Measurements from ENCODE around the gene PPP6R2.

PPP6R2 gene

DNA sequence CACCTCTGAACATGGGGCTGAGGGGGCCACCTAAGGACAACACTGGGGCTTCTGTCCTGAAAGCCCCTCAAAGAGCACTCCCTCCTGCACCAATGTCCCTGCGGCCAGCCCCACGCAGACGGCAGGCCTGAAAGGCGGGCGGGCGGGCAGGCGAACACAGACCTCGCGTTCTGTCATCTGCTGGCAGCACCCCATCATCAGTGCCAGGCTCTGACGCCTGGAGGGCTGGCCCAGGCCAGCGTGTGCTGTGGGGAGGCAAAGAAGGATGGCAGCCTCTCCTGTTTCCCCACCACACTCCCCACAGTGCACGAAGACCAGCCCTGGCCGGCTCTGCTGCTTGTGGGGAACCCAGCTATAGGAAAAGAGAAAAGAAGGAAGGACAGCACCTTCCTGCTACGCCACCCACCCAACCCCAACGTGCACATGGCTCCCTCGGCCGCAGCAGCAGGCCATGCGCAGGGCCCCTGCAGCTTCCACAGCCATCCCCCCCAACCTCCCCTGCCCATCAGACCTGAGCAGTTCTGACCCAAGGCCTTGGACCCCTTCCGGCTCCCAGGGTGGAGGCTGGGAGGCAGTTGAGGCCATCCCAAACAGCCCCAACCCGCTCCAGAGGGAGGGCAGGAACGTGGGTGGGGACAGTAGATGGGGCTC lies 128.2 kb downstream of the PPP6R2 start:
- Histone ChIP-seq H3K4me3 (ENCODE audit: low read depth, low read length) (no peak overlapping the region), H3K27ac (ENCODE audit: extremely low read depth, low read depth, low read length) (no peak overlapping the region), H3K9me3 (ENCODE audit: control insufficient read depth, insufficient read depth, low read depth, low read length) (no peaks in the 10 kb centered on the region), H3K4me1 (ENCODE audit: control insufficient read depth, insufficient read depth, low read length) (peaks cover 27% of the 10 kb centered on the region), H3K36me3 (ENCODE audit: control insufficient read depth in 2 of 2, insufficient read depth in 1 of 2, low read length in 2 of 2) (peaks cover 4 to 61% of the 10 kb centered on the region in 2 experiments; a peak in 2 of 3 replicates)
- TF ChIP-seq ZNF394 (tag by site-specific recombination; IDR thresholded peaks at IDR 0.05; ENCODE audit: borderline replicate concordance) = no peak
- 0 out of 2 replicates have a peak, but pooled peaks have one; percentile 7 for TF ChIP-seq EGR2 (tag by site-specific recombination; IDR thresholded peaks at IDR 0.05; ENCODE audit: low read depth)
- TF ChIP-seq OSR2 (tag by site-specific recombination; IDR thresholded peaks at IDR 0.05) = no peak
- no peak for TF ChIP-seq ZSCAN23 (tag by site-specific recombination; IDR thresholded peaks at IDR 0.05)
- peak; percentile 21; the same call in 1 of the 2 replicates for TF ChIP-seq KLF1 (tag by site-specific recombination; IDR thresholded peaks at IDR 0.05)
- TF ChIP-seq ZFHX2 (tag by site-specific recombination; conservative IDR thresholded peaks at IDR 0.05) = peak; percentile 44; the same call in 1 of the 2 replicates
- TF ChIP-seq, protein P1, sequence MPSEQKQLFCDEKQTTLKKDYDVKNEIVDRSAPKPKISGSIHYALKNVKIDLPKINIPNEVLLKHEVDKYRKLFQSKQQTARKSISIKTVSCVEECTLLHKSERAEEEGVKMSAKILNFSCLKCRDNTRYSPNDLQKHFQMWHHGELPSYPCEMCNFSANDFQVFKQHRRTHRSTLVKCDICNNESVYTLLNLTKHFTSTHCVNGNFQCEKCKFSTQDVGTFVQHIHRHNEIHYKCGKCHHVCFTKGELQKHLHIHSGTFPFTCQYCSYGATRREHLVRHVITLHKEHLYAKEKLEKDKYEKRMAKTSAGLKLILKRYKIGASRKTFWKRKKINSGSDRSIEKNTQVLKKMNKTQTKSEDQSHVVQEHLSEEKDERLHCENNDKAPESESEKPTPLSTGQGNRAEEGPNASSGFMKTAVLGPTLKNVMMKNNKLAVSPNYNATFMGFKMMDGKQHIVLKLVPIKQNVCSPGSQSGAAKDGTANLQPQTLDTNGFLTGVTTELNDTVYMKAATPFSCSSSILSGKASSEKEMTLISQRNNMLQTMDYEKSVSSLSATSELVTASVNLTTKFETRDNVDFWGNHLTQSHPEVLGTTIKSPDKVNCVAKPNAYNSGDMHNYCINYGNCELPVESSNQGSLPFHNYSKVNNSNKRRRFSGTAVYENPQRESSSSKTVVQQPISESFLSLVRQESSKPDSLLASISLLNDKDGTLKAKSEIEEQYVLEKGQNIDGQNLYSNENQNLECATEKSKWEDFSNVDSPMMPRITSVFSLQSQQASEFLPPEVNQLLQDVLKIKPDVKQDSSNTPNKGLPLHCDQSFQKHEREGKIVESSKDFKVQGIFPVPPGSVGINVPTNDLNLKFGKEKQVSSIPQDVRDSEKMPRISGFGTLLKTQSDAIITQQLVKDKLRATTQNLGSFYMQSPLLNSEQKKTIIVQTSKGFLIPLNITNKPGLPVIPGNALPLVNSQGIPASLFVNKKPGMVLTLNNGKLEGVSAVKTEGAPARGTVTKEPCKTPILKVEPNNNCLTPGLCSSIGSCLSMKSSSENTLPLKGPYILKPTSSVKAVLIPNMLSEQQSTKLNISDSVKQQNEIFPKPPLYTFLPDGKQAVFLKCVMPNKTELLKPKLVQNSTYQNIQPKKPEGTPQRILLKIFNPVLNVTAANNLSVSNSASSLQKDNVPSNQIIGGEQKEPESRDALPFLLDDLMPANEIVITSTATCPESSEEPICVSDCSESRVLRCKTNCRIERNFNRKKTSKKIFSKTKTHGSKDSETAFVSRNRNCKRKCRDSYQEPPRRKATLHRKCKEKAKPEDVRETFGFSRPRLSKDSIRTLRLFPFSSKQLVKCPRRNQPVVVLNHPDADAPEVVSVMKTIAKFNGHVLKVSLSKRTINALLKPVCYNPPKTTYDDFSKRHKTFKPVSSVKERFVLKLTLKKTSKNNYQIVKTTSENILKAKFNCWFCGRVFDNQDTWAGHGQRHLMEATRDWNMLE (tag by site-specific recombination; conservative IDR thresholded peaks at IDR 0.05; ENCODE audit: low read depth) = no peak
- ChIA-PET POLR2A (interaction anchor here (1.3 to 2.1 kb wide), 2 partner anchors 30 to 37 kb away, joined by 3 to 9 read pairs; partner anchors contain the start of genes LMF2 and NCAPH2), CTCF (interaction anchor here (1.6 to 2.7 kb wide), 2 partner anchors 26 to 54 kb away, joined by 16 to 24 read pairs; partner anchors contain the start of gene SCO2)

DNA sequence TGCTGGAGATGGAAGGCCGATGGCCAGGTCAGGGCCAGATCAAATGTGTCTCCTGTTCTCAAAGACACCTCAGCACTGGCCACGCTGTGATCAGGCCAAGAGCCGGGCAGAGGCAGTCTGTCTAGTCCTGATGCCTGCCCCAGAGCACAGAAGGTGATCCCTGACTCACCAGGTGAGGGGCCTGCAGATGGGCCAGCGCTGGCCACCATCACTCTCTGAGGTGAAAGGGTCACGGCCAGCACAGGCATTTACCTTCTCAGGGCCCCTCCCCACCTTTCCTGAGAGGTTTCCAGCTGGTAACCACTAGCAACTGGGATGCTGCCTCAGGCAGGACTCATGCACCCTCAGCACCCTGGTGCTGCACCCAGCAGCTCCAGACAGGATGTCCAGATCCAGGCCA lies 128.8 kb downstream of the PPP6R2 start:
- Histone ChIP-seq H3K9me3 (ENCODE audit: control insufficient read depth, insufficient read depth, low read depth, low read length) (no peaks in the 10 kb centered on the region), H3K36me3 (ENCODE audit: control insufficient read depth in 2 of 2, insufficient read depth in 1 of 2, low read length in 2 of 2) (peaks cover 4 to 54% of the 10 kb centered on the region in 2 experiments; a peak in 2 of 3 replicates), H3K4me3 (ENCODE audit: low read depth, low read length) (no peak overlapping the region), H3K4me1 (ENCODE audit: control insufficient read depth, insufficient read depth, low read length) (peaks cover 27% of the 10 kb centered on the region), H3K27ac (ENCODE audit: extremely low read depth, low read depth, low read length) (no peak overlapping the region)
- ChIA-PET POLR2A (interaction anchor here (0.9 to 2.3 kb wide), 2 partner anchors 12 to 36 kb away, joined by 3 to 8 read pairs; partner anchors contain the start of genes LMF2 and NCAPH2), CTCF (interaction anchor here (1.0 to 2.7 kb wide), 4 partner anchors 11 to 149 kb away, joined by 3 to 24 read pairs (median 4); partner anchors contain the start of gene SCO2)
- TF ChIP-seq ZNF10 (tag by site-specific recombination; IDR thresholded peaks at IDR 0.05) (0 out of 2 replicates have a peak, but pooled peaks have one; percentile 30), ZNF529 (tag by site-specific recombination; IDR thresholded peaks at IDR 0.05; ENCODE audit: insufficient replicate concordance) (no peak)

DNA sequence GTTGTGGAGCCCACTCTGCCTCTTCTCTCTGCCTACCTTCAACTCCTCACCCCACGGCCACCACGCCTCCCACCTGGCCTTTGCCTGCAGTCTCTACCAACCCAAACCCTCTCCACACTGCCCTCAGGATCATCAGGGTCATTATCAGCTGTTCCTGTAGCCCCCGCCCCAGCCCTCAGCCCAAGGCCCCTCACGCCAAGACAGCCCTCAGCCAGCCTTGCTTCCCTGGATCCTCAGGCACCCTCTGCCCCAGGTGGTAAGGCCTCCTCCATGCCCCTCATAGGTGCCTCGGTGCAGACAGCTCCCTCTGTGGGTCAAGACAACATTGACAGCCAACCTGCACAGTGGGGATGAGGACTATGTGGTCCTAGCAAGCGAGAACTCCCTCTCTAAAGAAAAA lies 130.0 kb downstream of the PPP6R2 start:
- ChIA-PET POLR2A (interaction anchor here (0.7 to 2.3 kb wide), 9 partner anchors 12 to 90 kb away, joined by 3 to 12 read pairs (median 4); partner anchors contain the start of genes LMF2, NCAPH2, SCO2 and SYCE3), CTCF (interaction anchor here (0.7 to 2.7 kb wide), 9 partner anchors 10 to 148 kb away, joined by 3 to 24 read pairs (median 4); partner anchors contain the start of genes MIOX and SCO2)
- no peaks in the 10 kb centered on the region for H3K9me3 ChIP-seq (ENCODE audit: control insufficient read depth, insufficient read depth, low read depth, low read length)
- peaks cover 4 to 43% of the 10 kb centered on the region in 2 experiments; a peak in 2 of 3 replicates for H3K36me3 ChIP-seq (ENCODE audit: control insufficient read depth in 2 of 2, insufficient read depth in 1 of 2, low read length in 2 of 2)
- H3K4me1 ChIP-seq (ENCODE audit: control insufficient read depth, insufficient read depth, low read length) = peaks cover 27% of the 10 kb centered on the region
- H3K4me3 ChIP-seq (ENCODE audit: low read depth, low read length) = no peak overlapping the region; the same call in 1 of the 2 replicates
- H3K27ac ChIP-seq (ENCODE audit: extremely low read depth, low read depth, low read length) = peak overlapping the region; percentile 87; the same call in 1 of the 2 replicates
- TF ChIP-seq ZNF37A (tag by site-specific recombination; IDR thresholded peaks at IDR 0.05) (no peak), ZFHX2 (tag by site-specific recombination; conservative IDR thresholded peaks at IDR 0.05) (peak; percentile 62; the same call in 1 of the 2 replicates), ZNF335 (tag by site-specific recombination; conservative IDR thresholded peaks at IDR 0.05) (no peak), TCF7L2 (IDR thresholded peaks at IDR 0.05; ENCODE audit: borderline replicate concordance, low read depth, low read length) (no peak), ZNF548 (tag by site-specific recombination; IDR thresholded peaks at IDR 0.05) (no peak), ZBTB1 (tag by site-specific recombination; IDR thresholded peaks at IDR 0.05) (no peak), ZNF266 (tag by site-specific recombination; IDR thresholded peaks at IDR 0.05; ENCODE audit: low read depth) (no peak)
- TF ChIP-seq, protein P2, sequence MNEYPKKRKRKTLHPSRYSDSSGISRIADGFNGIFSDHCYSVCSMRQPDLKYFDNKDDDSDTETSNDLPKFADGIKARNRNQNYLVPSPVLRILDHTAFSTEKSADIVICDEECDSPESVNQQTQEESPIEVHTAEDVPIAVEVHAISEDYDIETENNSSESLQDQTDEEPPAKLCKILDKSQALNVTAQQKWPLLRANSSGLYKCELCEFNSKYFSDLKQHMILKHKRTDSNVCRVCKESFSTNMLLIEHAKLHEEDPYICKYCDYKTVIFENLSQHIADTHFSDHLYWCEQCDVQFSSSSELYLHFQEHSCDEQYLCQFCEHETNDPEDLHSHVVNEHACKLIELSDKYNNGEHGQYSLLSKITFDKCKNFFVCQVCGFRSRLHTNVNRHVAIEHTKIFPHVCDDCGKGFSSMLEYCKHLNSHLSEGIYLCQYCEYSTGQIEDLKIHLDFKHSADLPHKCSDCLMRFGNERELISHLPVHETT (tag by site-specific recombination; IDR thresholded peaks at IDR 0.05) = no peak
- TF ChIP-seq, protein P3, sequence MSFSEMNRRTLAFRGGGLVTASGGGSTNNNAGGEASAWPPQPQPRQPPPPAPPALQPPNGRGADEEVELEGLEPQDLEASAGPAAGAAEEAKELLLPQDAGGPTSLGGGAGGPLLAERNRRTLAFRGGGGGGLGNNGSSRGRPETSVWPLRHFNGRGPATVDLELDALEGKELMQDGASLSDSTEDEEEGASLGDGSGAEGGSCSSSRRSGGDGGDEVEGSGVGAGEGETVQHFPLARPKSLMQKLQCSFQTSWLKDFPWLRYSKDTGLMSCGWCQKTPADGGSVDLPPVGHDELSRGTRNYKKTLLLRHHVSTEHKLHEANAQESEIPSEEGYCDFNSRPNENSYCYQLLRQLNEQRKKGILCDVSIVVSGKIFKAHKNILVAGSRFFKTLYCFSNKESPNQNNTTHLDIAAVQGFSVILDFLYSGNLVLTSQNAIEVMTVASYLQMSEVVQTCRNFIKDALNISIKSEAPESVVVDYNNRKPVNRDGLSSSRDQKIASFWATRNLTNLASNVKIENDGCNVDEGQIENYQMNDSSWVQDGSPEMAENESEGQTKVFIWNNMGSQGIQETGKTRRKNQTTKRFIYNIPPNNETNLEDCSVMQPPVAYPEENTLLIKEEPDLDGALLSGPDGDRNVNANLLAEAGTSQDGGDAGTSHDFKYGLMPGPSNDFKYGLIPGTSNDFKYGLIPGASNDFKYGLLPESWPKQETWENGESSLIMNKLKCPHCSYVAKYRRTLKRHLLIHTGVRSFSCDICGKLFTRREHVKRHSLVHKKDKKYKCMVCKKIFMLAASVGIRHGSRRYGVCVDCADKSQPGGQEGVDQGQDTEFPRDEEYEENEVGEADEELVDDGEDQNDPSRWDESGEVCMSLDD (tag by site-specific recombination; IDR thresholded peaks at IDR 0.05) = no peak
- TF ChIP-seq, protein P4, sequence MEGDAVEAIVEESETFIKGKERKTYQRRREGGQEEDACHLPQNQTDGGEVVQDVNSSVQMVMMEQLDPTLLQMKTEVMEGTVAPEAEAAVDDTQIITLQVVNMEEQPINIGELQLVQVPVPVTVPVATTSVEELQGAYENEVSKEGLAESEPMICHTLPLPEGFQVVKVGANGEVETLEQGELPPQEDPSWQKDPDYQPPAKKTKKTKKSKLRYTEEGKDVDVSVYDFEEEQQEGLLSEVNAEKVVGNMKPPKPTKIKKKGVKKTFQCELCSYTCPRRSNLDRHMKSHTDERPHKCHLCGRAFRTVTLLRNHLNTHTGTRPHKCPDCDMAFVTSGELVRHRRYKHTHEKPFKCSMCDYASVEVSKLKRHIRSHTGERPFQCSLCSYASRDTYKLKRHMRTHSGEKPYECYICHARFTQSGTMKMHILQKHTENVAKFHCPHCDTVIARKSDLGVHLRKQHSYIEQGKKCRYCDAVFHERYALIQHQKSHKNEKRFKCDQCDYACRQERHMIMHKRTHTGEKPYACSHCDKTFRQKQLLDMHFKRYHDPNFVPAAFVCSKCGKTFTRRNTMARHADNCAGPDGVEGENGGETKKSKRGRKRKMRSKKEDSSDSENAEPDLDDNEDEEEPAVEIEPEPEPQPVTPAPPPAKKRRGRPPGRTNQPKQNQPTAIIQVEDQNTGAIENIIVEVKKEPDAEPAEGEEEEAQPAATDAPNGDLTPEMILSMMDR (tag by site-specific recombination; IDR thresholded peaks at IDR 0.05) = peak; percentile 73
